Measurements from ENCODE around the gene NSUN7. TPM values are rescaled to one million over a fixed set of nuclear protein-coding genes. Genes with fewer than 3 reads are reported as not detected.
"Not testable (repeated sequence)": the region's sequence is repeated elsewhere in the genome, so short reads cannot be mapped to it uniquely, and the experiment has no call there.

Gene NSUN7, protein sequence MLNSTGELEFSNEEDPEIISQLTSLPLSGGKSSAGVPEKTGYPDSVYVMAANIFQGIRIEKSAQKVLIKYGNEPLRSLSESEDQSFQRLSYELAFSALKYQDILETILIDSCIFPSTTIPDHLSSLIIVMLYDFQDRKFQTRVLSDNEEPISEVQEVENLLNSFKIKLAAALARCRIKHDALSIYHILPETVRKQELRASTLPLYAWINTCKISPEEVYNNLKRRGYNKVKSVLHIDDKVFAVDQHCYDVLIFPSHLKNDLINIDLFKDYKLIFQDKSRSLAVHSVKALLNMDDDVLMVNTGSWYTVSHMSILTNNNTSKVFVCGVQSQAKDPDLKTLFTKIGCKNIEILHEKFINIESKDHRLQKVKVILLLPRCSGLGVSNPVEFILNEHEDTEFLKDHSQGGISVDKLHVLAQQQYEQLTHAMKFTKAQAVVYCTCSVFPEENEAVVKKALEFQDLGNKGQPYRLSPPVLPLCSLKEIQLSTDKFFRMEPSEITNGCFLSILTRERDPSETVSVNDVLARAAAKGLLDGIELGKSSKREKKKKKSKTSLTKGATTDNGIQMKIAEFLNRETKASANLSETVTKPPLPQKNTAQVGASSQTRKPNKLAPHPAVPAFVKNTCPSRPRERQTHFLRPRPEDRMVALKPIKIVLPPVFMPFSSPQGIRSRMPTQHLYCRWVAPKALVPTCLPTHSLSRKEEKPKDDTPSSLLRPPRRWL
- not detected for total RNA-seq
- long read RNA-seq, partial matches to known transcripts = 0 of 1 reads
- long read RNA-seq, other reads (novel, unspliced or antisense) = 1 of 1 reads

GRCh38 chr4:40749717-40750460 lies at the start of gene NSUN7:
Gene NSUN7, plus strand, starts transcription at chr4:40749955. Its CDS starts 739 bp downstream, at chr4:40750694.
- intact Hi-C loops (cut with DNase I) = no loop called here
- no peak for DNase-seq (ENCODE audit: low spot score)

- intact Hi-C loops (cut with DNase I) = no loop called here
- DNase-seq (ENCODE audit: low spot score) = no peak
Measured at GRCh38 chr4:40702137-40702799, 47.5 kb upstream of the NSUN7 start.

GRCh38 chr4:40702800-40703151 lies 47.0 kb upstream of the NSUN7 start:
- no peak for DNase-seq (ENCODE audit: low spot score)
- intact Hi-C loops (cut with DNase I) = no loop called here

- no peak for DNase-seq (ENCODE audit: low spot score)
- intact Hi-C loops (cut with DNase I) = no loop called here
Measured at GRCh38 chr4:40704073-40704472, 45.7 kb upstream of the NSUN7 start.

- intact Hi-C loops (cut with DNase I) = no loop called here
- DNase-seq (ENCODE audit: low spot score) = no peak
Measured at GRCh38 chr4:40710484-40711254, 39.1 kb upstream of the NSUN7 start.

DNA sequence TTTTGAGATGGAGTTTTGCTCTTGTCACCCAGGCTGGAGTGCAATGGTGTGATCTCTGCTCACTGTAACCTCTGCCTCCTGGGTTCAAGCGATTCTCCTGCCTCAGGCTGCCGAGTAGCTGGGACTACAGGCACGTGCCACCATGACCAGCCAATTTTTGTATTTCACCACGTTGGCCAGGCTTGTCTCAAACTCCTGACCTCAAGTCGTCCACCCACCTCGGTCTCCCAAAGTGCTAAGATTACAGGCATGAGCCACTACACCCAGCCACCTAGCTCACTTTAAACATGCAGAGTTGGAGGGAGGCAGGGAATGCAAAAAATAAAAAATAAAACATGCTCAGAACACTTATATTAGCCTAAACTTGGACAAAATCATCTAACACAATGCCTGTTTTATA lies 36.8 kb upstream of the NSUN7 start:
- intact Hi-C loops (cut with DNase I); DNase-seq (ENCODE audit: low spot score): not testable (repeated sequence)

DNA sequence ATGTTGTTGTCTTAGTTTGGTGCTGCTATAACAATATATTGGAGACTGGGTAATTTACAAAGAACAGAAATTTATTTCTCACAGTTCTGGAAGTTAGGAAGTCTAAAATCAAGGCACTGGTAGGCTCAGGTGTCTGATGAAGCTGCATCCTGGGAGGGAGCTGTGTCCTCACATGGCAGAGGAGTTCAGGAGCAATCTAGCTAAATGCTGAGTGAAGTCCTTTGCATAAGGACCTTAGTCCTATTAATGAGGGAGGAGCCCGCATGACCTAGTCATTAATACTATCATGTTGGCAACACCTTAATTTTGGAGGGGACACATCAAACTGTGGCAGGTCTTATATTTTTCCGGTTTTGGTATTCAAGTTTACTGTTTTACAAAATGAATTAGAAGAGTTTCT lies 36.0 kb upstream of the NSUN7 start:
- intact Hi-C loops (cut with DNase I) = no loop called here
- no peak for DNase-seq (ENCODE audit: low spot score)

DNA sequence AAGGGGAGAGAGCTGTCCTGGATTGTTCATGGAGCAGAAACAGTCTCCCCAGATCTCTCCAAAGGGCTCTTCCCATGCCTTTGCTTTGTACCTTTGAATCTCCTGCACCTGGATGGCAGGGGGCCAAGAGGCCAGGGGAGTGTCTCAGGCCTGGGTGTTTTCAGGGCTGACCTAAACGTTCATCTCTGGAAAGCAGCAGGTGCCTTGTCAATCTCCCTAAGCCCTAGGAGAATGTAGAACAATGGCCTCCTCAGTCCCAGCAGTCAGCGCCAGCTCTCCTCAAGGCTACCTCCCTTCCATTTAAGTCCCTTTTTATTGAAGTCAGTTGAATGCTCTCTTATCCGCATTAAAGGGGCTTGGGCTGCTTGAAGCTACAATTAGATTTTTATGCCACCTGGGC lies 31.2 kb upstream of the NSUN7 start:
- intact Hi-C loops (cut with DNase I) = no loop called here
- DNase-seq (ENCODE audit: low spot score) = no peak

DNA sequence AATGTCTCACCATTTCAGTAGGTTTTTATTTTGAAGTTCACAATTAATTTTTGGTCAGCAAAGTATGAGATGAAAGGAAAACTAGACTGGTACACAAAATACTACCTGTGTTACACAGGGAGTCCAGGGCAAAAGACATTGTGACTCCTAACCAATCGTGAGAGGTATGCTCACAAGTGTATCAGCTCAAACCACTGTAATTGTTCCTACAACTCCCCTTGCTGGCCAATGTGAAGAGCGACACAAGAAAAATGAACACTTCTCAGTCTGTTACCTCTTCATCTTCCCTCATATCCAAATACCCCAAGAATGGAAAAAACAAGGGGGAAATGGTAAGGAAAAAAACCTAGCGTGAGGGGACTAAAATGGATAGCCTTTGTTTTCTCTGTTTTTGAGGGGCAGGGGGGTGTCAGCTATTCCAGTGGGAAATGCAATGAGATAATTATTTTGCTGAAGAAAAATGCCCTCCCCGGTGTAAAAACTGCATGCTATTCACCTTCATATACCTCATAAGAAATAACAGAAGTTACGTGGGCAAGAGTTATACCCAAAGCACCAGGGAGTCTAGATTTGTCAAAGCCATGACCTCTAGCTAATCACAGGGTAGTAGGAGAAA lies 30.6 kb upstream of the NSUN7 start:
- DNase-seq (ENCODE audit: low spot score) = no peak
- intact Hi-C loops (cut with DNase I) = no loop called here

DNA sequence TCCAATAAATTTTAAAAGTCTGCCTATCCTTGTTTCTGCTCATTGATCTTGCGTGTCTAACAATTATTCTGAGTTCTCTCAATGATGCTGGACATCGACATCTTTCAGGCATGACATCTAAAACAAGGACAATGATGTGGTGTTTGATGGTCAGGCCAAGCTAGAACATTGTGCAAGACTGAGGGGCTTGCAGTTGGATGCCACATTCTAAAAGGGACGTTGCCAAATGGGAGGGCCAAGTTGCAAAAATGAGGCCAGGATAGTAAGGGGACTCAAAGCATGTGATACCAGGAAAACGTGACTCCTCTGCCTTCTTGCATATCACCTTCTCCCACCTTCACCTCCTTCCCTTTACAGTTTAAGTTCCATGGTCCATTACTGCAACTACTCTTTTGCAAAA lies 29.4 kb upstream of the NSUN7 start:
- intact Hi-C loops (cut with DNase I) = no loop called here
- no peak for DNase-seq (ENCODE audit: low spot score)

- no peak for DNase-seq (ENCODE audit: low spot score)
- intact Hi-C loops (cut with DNase I) = no loop called here
Measured at GRCh38 chr4:40720916-40721315, 28.8 kb upstream of the NSUN7 start.

DNA sequence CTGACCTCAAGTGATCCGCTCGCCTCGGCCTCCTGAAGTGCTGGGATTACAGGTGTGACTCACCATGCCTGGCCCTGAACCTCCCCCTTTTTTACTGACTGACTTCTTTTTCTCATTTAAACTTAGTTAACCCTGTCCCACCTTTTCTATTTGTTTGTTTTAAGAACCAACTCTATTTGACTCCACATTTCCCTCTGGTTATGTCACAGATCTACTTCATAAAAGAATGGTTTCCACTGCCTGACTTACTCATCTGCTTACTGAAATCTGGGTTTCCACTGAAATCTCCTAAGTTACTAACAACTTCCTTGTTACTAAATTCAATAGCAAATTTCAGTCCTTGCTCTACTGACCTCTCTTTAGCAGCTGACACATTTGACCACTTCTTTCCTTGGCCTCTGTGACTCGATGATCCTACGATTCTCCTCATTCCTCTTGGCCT lies 28.0 kb upstream of the NSUN7 start:
- no peak for DNase-seq (ENCODE audit: low spot score)
- intact Hi-C loops (cut with DNase I) = no loop called here

DNA sequence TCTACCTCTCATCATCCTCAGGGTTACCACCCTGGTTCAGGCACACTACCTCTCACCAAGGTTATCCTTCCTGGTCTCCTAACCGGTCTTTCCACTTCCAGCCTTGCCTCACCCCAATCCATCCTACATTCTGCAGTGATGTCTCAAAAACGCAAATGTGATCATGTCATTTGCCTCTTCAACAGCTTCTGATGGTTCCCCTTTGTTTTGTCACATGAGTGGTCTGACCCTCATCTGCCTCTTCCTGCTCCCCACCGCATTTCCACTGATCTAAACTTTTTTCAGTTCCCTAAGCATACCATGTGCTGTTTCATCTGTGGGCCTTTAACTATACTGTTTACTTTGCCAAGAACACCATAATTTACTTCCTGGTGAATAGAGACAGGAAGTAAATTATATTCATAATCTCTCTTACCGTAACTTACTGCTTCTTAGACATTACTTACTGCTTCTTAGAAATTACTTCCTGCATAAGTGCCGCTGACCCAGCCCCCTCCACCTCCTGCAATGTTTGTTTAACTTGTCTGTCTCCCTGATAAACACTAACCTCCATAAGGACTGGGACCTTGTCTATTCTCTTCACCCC lies 27.1 kb upstream of the NSUN7 start:
- intact Hi-C loops (cut with DNase I) = no loop called here
- no peak for DNase-seq (ENCODE audit: low spot score)

- DNase-seq (ENCODE audit: low spot score) = no peak
- intact Hi-C loops (cut with DNase I) = no loop called here
Measured at GRCh38 chr4:40723728-40724127, 26.0 kb upstream of the NSUN7 start.

DNA sequence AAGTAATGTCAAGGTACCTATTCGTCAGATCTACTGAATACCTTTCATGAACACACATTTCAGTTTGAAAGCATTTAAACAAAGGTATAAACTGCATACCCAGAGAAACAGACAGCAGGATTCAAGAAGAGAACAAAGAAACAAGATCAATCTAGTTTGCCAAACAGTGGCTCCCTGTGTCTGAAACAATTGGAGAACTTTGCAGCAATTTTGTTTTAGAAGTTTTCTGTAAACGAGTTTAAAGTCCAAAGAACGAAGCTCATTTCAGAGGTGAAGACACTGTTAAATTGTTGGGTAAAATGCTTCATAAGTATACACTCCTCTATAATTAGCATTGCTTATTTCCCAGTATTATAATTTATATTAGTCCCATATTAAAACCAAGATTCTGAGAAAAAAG lies 21.4 kb upstream of the NSUN7 start:
- intact Hi-C loops (cut with DNase I) = no loop called here
- DNase-seq (ENCODE audit: low spot score) = no peak

DNA sequence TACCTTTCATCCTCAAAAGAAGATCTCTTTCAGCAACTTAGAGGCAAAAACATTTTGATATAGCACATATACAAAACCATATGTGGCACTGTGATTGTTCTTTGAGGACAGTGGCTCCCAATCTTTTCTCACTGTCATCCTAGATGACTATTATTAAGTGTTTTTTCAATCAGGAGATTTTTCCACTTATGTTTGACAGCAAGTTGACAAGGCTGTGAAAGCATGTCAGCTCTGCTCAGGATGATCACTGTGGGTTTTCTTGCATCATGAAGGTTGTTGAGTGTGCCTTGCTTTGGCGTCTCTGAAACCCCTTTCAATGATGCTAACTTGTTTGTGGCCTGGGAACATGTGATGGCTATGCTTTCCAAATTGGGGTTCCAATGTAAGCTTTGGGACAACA lies 20.2 kb upstream of the NSUN7 start:
- DNase-seq (ENCODE audit: low spot score) = no peak
- intact Hi-C loops (cut with DNase I) = no loop called here

- no peak for DNase-seq (ENCODE audit: low spot score)
- intact Hi-C loops (cut with DNase I) = no loop called here
Measured at GRCh38 chr4:40730091-40730679, 19.6 kb upstream of the NSUN7 start.

DNA sequence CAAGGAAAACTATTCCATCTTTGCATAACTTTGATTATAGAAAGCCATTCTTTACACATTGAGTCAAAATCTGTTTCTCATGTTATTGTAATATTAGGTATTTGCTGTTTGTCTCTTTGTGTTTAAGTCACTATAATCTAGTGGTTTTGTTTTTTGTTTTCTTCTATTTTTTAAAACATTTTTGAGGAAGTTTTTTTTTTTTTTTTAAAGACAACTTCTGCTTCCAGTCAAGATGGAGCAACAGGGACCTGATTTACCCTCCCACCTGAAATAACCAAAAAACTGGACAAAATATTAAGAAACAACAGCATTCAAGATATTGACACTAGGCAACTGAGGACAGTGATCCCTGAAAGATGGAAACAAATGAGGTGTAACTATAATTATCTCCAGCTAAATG lies 18.4 kb upstream of the NSUN7 start:
- intact Hi-C loops (cut with DNase I) = no loop called here
- no peak for DNase-seq (ENCODE audit: low spot score)

All from cardiac septum (tissue), 1 donor.